H1 (cell line): ENCODE measurements around the gene TRAPPC5. TPM values are rescaled to one million over a fixed set of nuclear protein-coding genes. Genes with fewer than 3 reads are reported as not detected.

Experiments used
- CTCF ChIA-PET: fragments of 300-600 bp; sonication (Branson Sonifier 250); formaldehyde crosslinking; loops from one replicate; lab custom pipeline; 2021; ENCODE audit not compliant: partially characterized antibody; lab: Charles Lee
- POLR2A ChIA-PET: fragments of 300-600 bp; sonication (Branson Sonifier 250); formaldehyde crosslinking; loops from one replicate; lab custom pipeline; 2021; ENCODE audit warnings: inconsistent platforms; ENCODE audit not compliant: partially characterized antibody; lab: Charles Lee
- DNase-seq, 2 experiments: peaks; one replicate each; pipeline versions ENCODE4 v3.0.0 to v3.0.0-alpha.2; 2010 to 2022; ENCODE audit warnings: low spot score in 2 of 2, low read depth in 1 of 2, mixed read lengths in 1 of 2
- FAIRE-seq: peaks from 2 replicates; lab custom pipeline; 2011; peaks lifted over from hg19 to GRCh38; lab: Jason Lieb, UNC
- H2AFZ ChIP-seq: 2 replicates; pipeline ENCODE4 v1.8.1; 2012; ENCODE audit warnings: low read length, inconsistent platforms
- H2AK5ac ChIP-seq: 2 replicates; pipeline ENCODE4 v1.6.1; 2013; ENCODE audit warnings: low read depth, low read length
- H2BK120ac ChIP-seq: replicated peaks from 2 replicates; pipeline ENCODE3; 2013; ENCODE audit warnings: low read depth, low read length, inconsistent platforms
- H2BK12ac ChIP-seq: 2 replicates; pipeline ENCODE4 v1.6.1; 2013; ENCODE audit warnings: low read depth, low read length
- H2BK15ac ChIP-seq: 2 replicates; pipeline ENCODE4 v1.6.1; 2013; ENCODE audit warnings: low read length
- H2BK20ac ChIP-seq: 2 replicates; pipeline ENCODE4 v1.6.1; 2013; ENCODE audit warnings: low read length
- H2BK5ac ChIP-seq: 2 replicates; pipeline ENCODE4 v1.6.1; 2013; ENCODE audit warnings: low read depth, low read length
- H3K14ac ChIP-seq: 2 replicates; pipeline ENCODE4 v1.6.1; 2013; ENCODE audit warnings: inconsistent platforms; ENCODE audit not compliant: insufficient read length
- H3K18ac ChIP-seq: 2 replicates; pipeline ENCODE4 v1.6.1; 2013; ENCODE audit warnings: low read length; ENCODE audit errors: extremely low read depth
- H3K23ac ChIP-seq: 2 replicates; pipeline ENCODE4 v1.6.1; 2013; ENCODE audit warnings: inconsistent platforms; ENCODE audit not compliant: insufficient read length
- H3K23me2 ChIP-seq: 2 replicates; pipeline ENCODE4 v1.6.1; 2013; ENCODE audit warnings: low read depth, low read length
- H3K27ac ChIP-seq: 2 replicates; pipeline ENCODE4 v1.6.1; 2011; ENCODE audit warnings: low read depth, low read length, inconsistent platforms
- H3K27me3 ChIP-seq, 4 experiments: replicated peaks in 1 of 4; 1 replicate in 1 of 4; 2 replicates in 3 of 4; pipeline versions ENCODE4 v1.6.1 to v1.8.1; 2011 to 2013; ENCODE audit warnings: low read length in 3 of 4, mild to moderate bottlenecking in 3 of 4, inconsistent platforms in 2 of 4, mixed read lengths in 2 of 4, moderate library complexity in 1 of 4; ENCODE audit not compliant: control insufficient read depth in 3 of 4, insufficient read depth in 3 of 4; ENCODE audit errors: extremely low read depth in 1 of 4
- H3K36me3 ChIP-seq, 4 experiments: 2 replicates each; pipeline versions ENCODE4 v1.6.1 to v1.8.1; 2011 to 2013; ENCODE audit warnings: mild to moderate bottlenecking in 4 of 4, low read length in 3 of 4, moderate library complexity in 2 of 4, control low read depth in 1 of 4, inconsistent platforms in 1 of 4; ENCODE audit not compliant: insufficient read depth in 4 of 4, control insufficient read depth in 2 of 4
- H3K4ac ChIP-seq: replicated peaks from 2 replicates; pipeline ENCODE3; 2013; ENCODE audit warnings: low read length, low read depth, mixed read lengths, inconsistent platforms; ENCODE audit not compliant: insufficient read length
- H3K4me1 ChIP-seq, 4 experiments: replicated peaks in 1 of 4; 1 replicate in 1 of 4; 2 replicates in 3 of 4; pipeline versions ENCODE4 v1.6.1 to v1.8.1; 2011 to 2013; ENCODE audit warnings: low read length in 3 of 4, inconsistent platforms in 2 of 4, mixed read lengths in 1 of 4; ENCODE audit not compliant: insufficient read depth in 4 of 4, control insufficient read depth in 3 of 4
- H3K4me2 ChIP-seq, 2 experiments: 2 replicates each; pipeline versions ENCODE4 v1.6.1 to v1.8.1; 2011 to 2013; ENCODE audit warnings: low read depth in 2 of 2, low read length in 2 of 2, control low read depth in 1 of 2, inconsistent platforms in 1 of 2, mild to moderate bottlenecking in 1 of 2; ENCODE audit not compliant: insufficient read depth in 1 of 2
- H3K4me3 ChIP-seq, 4 experiments: fragments of 200-600, 300-600 bp in 1 of 4; sonication (generic), shearing (Covaris generic), sonication (Bioruptor Twin) in 1 of 4; 2 replicates each; pipeline versions ENCODE4 v1.5.1 to v1.8.1; 2011 to 2016; ENCODE audit warnings: low read length in 4 of 4, low read depth in 3 of 4, control low read depth in 2 of 4, inconsistent platforms in 2 of 4, mild to moderate bottlenecking in 2 of 4, mixed read lengths in 1 of 4, moderate library complexity in 1 of 4; ENCODE audit not compliant: insufficient read depth in 2 of 4; ENCODE audit errors: extremely low read depth in 1 of 4
- H3K56ac ChIP-seq: replicated peaks from 2 replicates; pipeline ENCODE3; 2013; ENCODE audit warnings: low read depth, mild to moderate bottlenecking, mixed read lengths, low read length, inconsistent platforms; ENCODE audit not compliant: insufficient read length
- H3K79me1 ChIP-seq: 2 replicates; pipeline ENCODE4 v1.6.1; 2013; ENCODE audit warnings: low read depth, low read length, control low read depth
- H3K79me2 ChIP-seq, 2 experiments: 2 replicates each; pipeline versions ENCODE4 v1.6.1 to v1.8.1; 2012 to 2013; ENCODE audit warnings: low read length in 2 of 2, mild to moderate bottlenecking in 2 of 2, inconsistent platforms in 1 of 2; ENCODE audit not compliant: insufficient read depth in 2 of 2, control insufficient read depth in 1 of 2
- H3K9ac ChIP-seq, 4 experiments: replicated peaks in 1 of 4; 1 replicate in 1 of 4; 2 replicates in 3 of 4; pipeline versions ENCODE4 v1.6.1 to v1.8.1; 2011 to 2013; ENCODE audit warnings: low read depth in 3 of 4, low read length in 3 of 4, control low read depth in 2 of 4, mild to moderate bottlenecking in 2 of 4, moderate library complexity in 2 of 4, inconsistent platforms in 1 of 4; ENCODE audit errors: extremely low read depth in 1 of 4
- H3K9me3 ChIP-seq, 2 experiments: 2 replicates each; pipeline versions ENCODE4 v1.6.1 to v1.8.1; 2012 to 2013; ENCODE audit warnings: mild to moderate bottlenecking in 2 of 2, moderate library complexity in 2 of 2, control low read depth in 1 of 2, inconsistent platforms in 1 of 2, low read depth in 1 of 2, low read length in 1 of 2, mixed read lengths in 1 of 2; ENCODE audit not compliant: insufficient read depth in 2 of 2
- H4K20me1 ChIP-seq, 2 experiments: replicated peaks in 1 of 2; 2 replicates each; pipeline versions ENCODE3 to v1.8.1; 2011 to 2013; ENCODE audit warnings: inconsistent platforms in 2 of 2, low read length in 2 of 2, mild to moderate bottlenecking in 1 of 2; ENCODE audit not compliant: insufficient read depth in 2 of 2, control insufficient read depth in 1 of 2
- H4K5ac ChIP-seq: 2 replicates; pipeline ENCODE4 v1.6.1; 2013; ENCODE audit warnings: low read length, low read depth, mixed read lengths, inconsistent platforms; ENCODE audit not compliant: insufficient read length
- H4K8ac ChIP-seq: 2 replicates; pipeline ENCODE4 v1.8.0; 2013; ENCODE audit warnings: mild to moderate bottlenecking, moderate library complexity, low read length, inconsistent platforms; ENCODE audit not compliant: insufficient read depth; ENCODE audit errors: extremely low read depth
- H4K91ac ChIP-seq: replicated peaks from 2 replicates; pipeline ENCODE3; 2013; ENCODE audit warnings: low read length, mixed read lengths, inconsistent platforms; ENCODE audit not compliant: insufficient read length
- CEBPB ChIP-seq: IDR thresholded peaks from 2 replicates; pipeline ENCODE4 v1.6.1; 2012; ENCODE audit warnings: low read depth, low read length
- CTBP2 ChIP-seq: IDR thresholded peaks from 2 replicates; pipeline ENCODE4 v1.7.0; 2011; ENCODE audit warnings: borderline replicate concordance, mild to moderate bottlenecking, moderate library complexity, mixed read lengths, low read length; ENCODE audit not compliant: insufficient read depth, insufficient read length
- EP300 ChIP-seq, 2 experiments: IDR thresholded peaks; 1 replicate in 1 of 2; 2 replicates in 1 of 2; pipeline ENCODE4 v1.6.1; 2011 to 2012; ENCODE audit warnings: low read depth in 2 of 2, low read length in 2 of 2, mild to moderate bottlenecking in 2 of 2, borderline replicate concordance in 1 of 2, inconsistent platforms in 1 of 2, moderate library complexity in 1 of 2
- EZH2 ChIP-seq: fragments of 200-600 bp; sonication (generic); IDR thresholded peaks from 2 replicates; pipeline ENCODE4 v1.7.1; 2012; ENCODE audit warnings: low read depth, mild to moderate bottlenecking, moderate library complexity, low read length, inconsistent platforms; ENCODE audit not compliant: severe bottlenecking
- FOSL1 ChIP-seq: IDR thresholded peaks from 2 replicates; pipeline ENCODE4 v1.6.1; 2011; ENCODE audit warnings: mild to moderate bottlenecking, low read depth, low read length, moderate library complexity; ENCODE audit not compliant: insufficient read depth
- JUND ChIP-seq: IDR thresholded peaks from 2 replicates; pipeline ENCODE4 v1.6.1; 2011; ENCODE audit warnings: mild to moderate bottlenecking, improper control_type of control experiment, low read length
- KDM4A ChIP-seq: IDR thresholded peaks from one replicate; pipeline ENCODE4 v1.7.1; 2012; ENCODE audit warnings: low read depth, mild to moderate bottlenecking, moderate library complexity, low read length, inconsistent platforms; ENCODE audit not compliant: severe bottlenecking
- PHF8 ChIP-seq: fragments of 200-600 bp; sonication (generic); conservative IDR thresholded peaks from 2 replicates; pipeline ENCODE4 v1.7.1; 2012; ENCODE audit warnings: low read depth, mild to moderate bottlenecking, inconsistent platforms, low read length, moderate library complexity
- RAD21 ChIP-seq, 2 experiments: IDR thresholded peaks in 1 of 2; conservative IDR thresholded peaks in 1 of 2; 2 replicates each; pipeline ENCODE4 v1.6.1; 2011; ENCODE audit warnings: low read depth in 2 of 2, low read length in 2 of 2, improper control_type of control experiment in 1 of 2, inconsistent platforms in 1 of 2, mild to moderate bottlenecking in 1 of 2, moderate library complexity in 1 of 2
- TAF1 ChIP-seq: IDR thresholded peaks from 2 replicates; pipeline ENCODE4 v1.6.1; 2011; ENCODE audit warnings: mild to moderate bottlenecking, low read depth, low read length
- TAF7 ChIP-seq: optimal IDR thresholded peaks from 2 replicates; pipeline ENCODE3; 2011; ENCODE audit warnings: low read depth, mild to moderate bottlenecking, inconsistent platforms, low read length, moderate library complexity, borderline replicate concordance
- WGBS, 2 experiments: shearing (Covaris generic) in 1 of 2; methylation state at CpG; one replicate each; pipeline versions ENCODE4 v1.1.6 to v1.1.7; 2013 to 2015; ENCODE audit warnings: low lambda C conversion rate in 2 of 2, mixed read lengths in 2 of 2, inconsistent platforms in 1 of 2, low coverage in 1 of 2, missing lambda C conversion rate in 1 of 2; ENCODE audit not compliant: insufficient replicate concordance in 2 of 2, insufficient coverage in 1 of 2, insufficient read length in 1 of 2; ENCODE audit errors: extremely low coverage in 1 of 2, missing lambda C conversion rate in 1 of 2; 5-methylcytosine and 5-hydroxymethylcytosine counted together
- polyA plus RNA-seq, 7 experiments: library from polyadenylated mRNA; depleted of rRNA in 3 of 7; stranded (reverse) in 5 of 7; unstranded in 2 of 7; fragments of >200 nt in 5 of 7; fragments of 200-250 nt in 2 of 7; gene quantifications; 1 replicate in 5 of 7; 2 replicates in 1 of 7; 4 replicates in 1 of 7; pipeline versions ENCODE4 v1.2.1 to v1.2.3, GENCODE V29; 2011 to 2013; ENCODE audit warnings: missing spikeins in 2 of 7, mixed read lengths in 2 of 7
- total RNA-seq: library from RNA; stranded (reverse); fragmentation: NEBNext Ultra II Directional; extraction: Animal tissue kit (Norgen Biotek cat#: 25700); gene quantifications from 2 replicates; pipeline ENCODE4 v1.2.1, GENCODE V29; 2021

TRAPPC5 gene
- total and polyA plus RNA-seq, 2 of the 8 experiments (the other 6 are each of a cell fraction or from before 2014, with no cell fraction given) = 109 to 120 TPM

GRCh38 chr19:7710616-7711015 is 30.0 kb downstream of the TRAPPC5 start:
- Histone ChIP-seq H4K20me1 (no peaks in the 10 kb centered on the region), H3K23ac (no peak overlapping the region), H3K4me3 (no peak overlapping the region), H3K18ac (no peak overlapping the region), H2AK5ac (no peak overlapping the region), H3K9ac (no peak overlapping the region), H3K79me2 (no peaks in the 10 kb centered on the region), H3K56ac (no peak overlapping the region), H3K4ac (no peak overlapping the region), H2BK120ac (no peak overlapping the region), H2BK20ac (no peak overlapping the region), H2AFZ (no peak overlapping the region), H3K14ac (no peak overlapping the region), H4K5ac (no peak overlapping the region), H2BK5ac (no peak overlapping the region), H3K27me3 (no peaks in the 10 kb centered on the region; a peak in 1 of 7 replicates), H3K27ac (no peak overlapping the region), H3K23me2 (0 out of 2 replicates have a peak, but pooled peaks cover 1% of the 10 kb centered on the region), H3K4me2 (no peak overlapping the region), H3K36me3 (no peaks in the 10 kb centered on the region), H2BK12ac (no peak overlapping the region), H2BK15ac (no peak overlapping the region), H4K91ac (no peak overlapping the region), H3K4me1 (no peaks in the 10 kb centered on the region; a peak in 1 of 7 replicates), H3K79me1 (no peaks in the 10 kb centered on the region), H3K9me3 (no peaks in the 10 kb centered on the region), H4K8ac (no peak overlapping the region)
- CTCF ChIA-PET = no interaction called here
- POLR2A ChIA-PET = no interaction called here
- FAIRE-seq = no peak
- no peak for DNase-seq
- WGBS, 2 experiments = 83% methylated on average over 5 of the region's 5 CpGs; no CpG with 5 or more reads in 1 of the 2 experiments
- TF ChIP-seq PHF8 = no peak
- no peak for TF ChIP-seq EZH2
- no peak for TF ChIP-seq TAF1
- no peak for TF ChIP-seq CEBPB
- no peak for TF ChIP-seq FOSL1
- no peak for TF ChIP-seq JUND
- no peak for TF ChIP-seq TAF7
- TF ChIP-seq CTBP2 = no peak
- TF ChIP-seq KDM4A = no peak
- TF ChIP-seq EP300 (IDR thresholded peaks at IDR 0.05; ENCODE audit: borderline replicate concordance in 1 of 2, low read depth in 2 of 2, low read length in 2 of 2) = no peak
- no peak for TF ChIP-seq RAD21 (IDR thresholded peaks at IDR 0.05 in 1 of 2, conservative IDR thresholded peaks at IDR 0.05 in 1 of 2; ENCODE audit: low read depth in 2 of 2, low read length in 2 of 2)
